PC-9 (cell line): Measurements from ENCODE around the gene ALKBH4.
"Not testable (repeated sequence)": the region's sequence is repeated elsewhere in the genome, so short reads cannot be mapped to it uniquely, and the experiment has no call there.

ENCODE experiments used
- EZH2 ChIP-seq: fragments of 200-600 bp; sonication (generic); IDR thresholded peaks from 2 replicates; pipeline ENCODE4 v1.8.0; 2017; ENCODE audit warnings: antibody characterized with exemption, low read depth
- TF ChIP-seq, protein P1 (sequence below): fragments of 200-600 bp; sonication (generic); conservative IDR thresholded peaks from 2 replicates; pipeline ENCODE4 v1.6.1; 2017; ENCODE audit warnings: mixed run types, antibody characterized with exemption, mild to moderate bottlenecking, moderate library complexity

DNA sequence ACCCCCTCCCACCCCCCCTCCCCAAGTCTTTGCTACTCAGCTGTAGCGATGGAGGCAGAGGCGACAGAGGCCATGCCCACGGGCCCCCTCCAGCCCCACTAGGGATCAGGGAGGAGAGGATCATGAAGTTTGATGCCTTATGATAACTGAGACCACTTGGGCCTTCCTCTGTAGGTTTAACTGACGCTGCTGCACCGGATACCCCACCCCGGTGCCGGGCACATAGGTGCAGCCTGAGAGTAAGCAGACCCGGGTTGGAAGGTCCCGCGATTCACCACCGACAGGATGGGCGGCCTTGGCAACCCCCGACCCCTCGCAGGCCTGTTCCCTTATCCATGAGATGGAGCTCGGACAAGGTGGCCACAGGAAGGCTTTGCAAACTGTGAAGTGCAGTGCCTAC lies 29.4 kb upstream of the ALKBH4 start:
- TF ChIP-seq, protein P1, sequence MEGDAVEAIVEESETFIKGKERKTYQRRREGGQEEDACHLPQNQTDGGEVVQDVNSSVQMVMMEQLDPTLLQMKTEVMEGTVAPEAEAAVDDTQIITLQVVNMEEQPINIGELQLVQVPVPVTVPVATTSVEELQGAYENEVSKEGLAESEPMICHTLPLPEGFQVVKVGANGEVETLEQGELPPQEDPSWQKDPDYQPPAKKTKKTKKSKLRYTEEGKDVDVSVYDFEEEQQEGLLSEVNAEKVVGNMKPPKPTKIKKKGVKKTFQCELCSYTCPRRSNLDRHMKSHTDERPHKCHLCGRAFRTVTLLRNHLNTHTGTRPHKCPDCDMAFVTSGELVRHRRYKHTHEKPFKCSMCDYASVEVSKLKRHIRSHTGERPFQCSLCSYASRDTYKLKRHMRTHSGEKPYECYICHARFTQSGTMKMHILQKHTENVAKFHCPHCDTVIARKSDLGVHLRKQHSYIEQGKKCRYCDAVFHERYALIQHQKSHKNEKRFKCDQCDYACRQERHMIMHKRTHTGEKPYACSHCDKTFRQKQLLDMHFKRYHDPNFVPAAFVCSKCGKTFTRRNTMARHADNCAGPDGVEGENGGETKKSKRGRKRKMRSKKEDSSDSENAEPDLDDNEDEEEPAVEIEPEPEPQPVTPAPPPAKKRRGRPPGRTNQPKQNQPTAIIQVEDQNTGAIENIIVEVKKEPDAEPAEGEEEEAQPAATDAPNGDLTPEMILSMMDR, result not testable (repeated sequence)
- TF ChIP-seq EZH2, result not testable (repeated sequence)
